HepG2 (cell line): ENCODE measurements around the gene PLD4. TPM values are rescaled to one million over a fixed set of nuclear protein-coding genes. Genes with fewer than 3 reads are reported as not detected.

Experiments used
- ATAC-seq: fragments of 200-7000 bp; cut with Tn5 transposase; 3 replicates; pipeline ENCODE4 v1.9.1; 2020; ENCODE audit warnings: mild to moderate bottlenecking, moderate library complexity
- BruUV-seq: library from RNA; stranded (reverse); fragments of 400-500 nt; replicated peaks from 2 replicates; lab custom pipeline; 2021; lab: Mats Ljungman, UMichigan
- CTCF ChIA-PET: fragments of 300-600 bp; formaldehyde crosslinking; extraction: SDS; loops from one replicate; lab custom pipeline; 2021; ENCODE audit warnings: low total read pairs, inconsistent platforms, low intra/inter-chr PET ratio; lab: Yijun Ruan, JAX
- POLR2A ChIA-PET: fragments of 350-600 bp; sonication (Branson Sonifier 250); formaldehyde crosslinking; loops from one replicate; lab custom pipeline; 2020; ENCODE audit warnings: antibody characterized with exemption, inconsistent platforms; lab: Yijun Ruan, JAX
- DNase-seq: peaks from one replicate; pipeline ENCODE4 v3.0.0-alpha.2; 2015; ENCODE audit warnings: low spot score
- FAIRE-seq: peaks from 3 replicates; lab custom pipeline; 2011; peaks lifted over from hg19 to GRCh38; lab: Jason Lieb, UNC
- H2AFZ ChIP-seq: one replicate; pipeline ENCODE4 v1.6.1; 2011; ENCODE audit warnings: low read length, inconsistent platforms
- H3K27ac ChIP-seq: fragments of 300-600 bp; 3 replicates; pipeline ENCODE4 v1.8.0; 2011; ENCODE audit warnings: mixed run types, mild to moderate bottlenecking, mixed read lengths, low read length, inconsistent platforms; ENCODE audit not compliant: insufficient read depth; ENCODE audit errors: extremely low read length
- H3K27me3 ChIP-seq, 2 experiments: fragments of 200-600 bp in 1 of 2; 2 replicates in 1 of 2; 3 replicates in 1 of 2; pipeline versions ENCODE4 v1.6.0 to v1.8.0; 2011; ENCODE audit warnings: low read length in 2 of 2, mild to moderate bottlenecking in 2 of 2, moderate library complexity in 2 of 2, inconsistent platforms in 1 of 2; ENCODE audit not compliant: insufficient read depth in 2 of 2, control insufficient read depth in 1 of 2
- H3K36me3 ChIP-seq, 2 experiments: fragments of 200-600 bp in 1 of 2; replicated peaks in 1 of 2; 2 replicates in 1 of 2; 3 replicates in 1 of 2; pipeline versions ENCODE4 v1.5.1 to v1.8.0; 2011; ENCODE audit warnings: low read length in 2 of 2, inconsistent platforms in 1 of 2; ENCODE audit not compliant: insufficient read depth in 2 of 2, control insufficient read depth in 1 of 2
- H3K4me1 ChIP-seq: 2 replicates; pipeline ENCODE4 v1.5.1; 2012; ENCODE audit warnings: low read length, inconsistent platforms; ENCODE audit not compliant: insufficient read depth
- H3K4me2 ChIP-seq: 2 replicates; pipeline ENCODE4 v1.6.0; 2011; ENCODE audit warnings: low read depth, low read length, inconsistent platforms
- H3K4me3 ChIP-seq, 3 experiments: fragments of 200-600 bp in 1 of 3; sonication (generic), shearing (Covaris generic) in 1 of 3; replicated peaks in 1 of 3; 2 replicates each; pipeline ENCODE4 v1.5.1; 2011 to 2016; ENCODE audit warnings: low read length in 3 of 3, inconsistent platforms in 2 of 3, low read depth in 2 of 3, mild to moderate bottlenecking in 2 of 3, control low read depth in 1 of 3, mixed read lengths in 1 of 3; ENCODE audit not compliant: insufficient read depth in 1 of 3
- H3K79me2 ChIP-seq: one replicate; pipeline ENCODE4 v1.6.1; 2011; ENCODE audit warnings: low read length, inconsistent platforms; ENCODE audit not compliant: insufficient read depth
- H3K9ac ChIP-seq: 2 replicates; pipeline ENCODE4 v1.6.0; 2011; ENCODE audit warnings: mild to moderate bottlenecking, low read depth, low read length, inconsistent platforms; ENCODE audit not compliant: insufficient read depth
- H3K9me3 ChIP-seq: 2 replicates; pipeline ENCODE4 v1.5.1; 2012; ENCODE audit warnings: mild to moderate bottlenecking, low read length
- H4K20me1 ChIP-seq: 2 replicates; pipeline ENCODE4 v1.6.0; 2011; ENCODE audit warnings: inconsistent platforms, mild to moderate bottlenecking, low read length, moderate library complexity; ENCODE audit not compliant: insufficient read depth
- ARNT ChIP-seq: fragments of 450-650 bp; IDR thresholded peaks from 2 replicates; pipeline ENCODE4 v1.6.1; 2017
- GMEB1 ChIP-seq: sonication (generic); formaldehyde crosslinking; IDR thresholded peaks from 2 replicates; pipeline ENCODE4 v1.5.1; 2020; ENCODE audit warnings: missing genetic modification reagents, mild to moderate bottlenecking, borderline replicate concordance
- HNF1B ChIP-seq: sonication (generic); formaldehyde crosslinking; IDR thresholded peaks from 2 replicates; pipeline ENCODE4 v1.5.1; 2020; ENCODE audit warnings: mild to moderate bottlenecking, moderate library complexity, missing genetic modification reagents
- POLR2AphosphoS2 ChIP-seq: IDR thresholded peaks from 2 replicates; pipeline ENCODE4 v1.6.1; 2011; ENCODE audit warnings: low read depth, low read length, improper control_type of control experiment
- REL ChIP-seq: sonication (generic); formaldehyde crosslinking; conservative IDR thresholded peaks from 2 replicates; pipeline ENCODE4 v1.8.0; 2022; ENCODE audit warnings: mild to moderate bottlenecking, missing genetic modification reagents, moderate library complexity
- ZFP37 ChIP-seq: sonication (generic); formaldehyde crosslinking; IDR thresholded peaks from 2 replicates; pipeline ENCODE4 v1.4.0; 2020; ENCODE audit warnings: missing genetic modification reagents, borderline replicate concordance
- ZNF362 ChIP-seq: sonication (generic); formaldehyde crosslinking; IDR thresholded peaks from 2 replicates; pipeline ENCODE4 v1.4.0; 2020; ENCODE audit warnings: missing genetic modification reagents, mild to moderate bottlenecking, borderline replicate concordance
- ZNF687 ChIP-seq: sonication (generic); formaldehyde crosslinking; IDR thresholded peaks from 2 replicates; pipeline ENCODE4 v1.5.1; 2020; ENCODE audit warnings: mild to moderate bottlenecking, missing genetic modification reagents, moderate library complexity
- WGBS: methylation state at CpG from one replicate; pipeline ENCODE4 v1.1.6; 2017; ENCODE audit warnings: low lambda C conversion rate; 5-methylcytosine and 5-hydroxymethylcytosine counted together
- in situ Hi-C: cut with HindIII; loops from 2 replicates; pipeline ENCODE4 v1.10.0; 2017; ENCODE audit warnings: low pct_unique_long_range_greater_than_20kb; ENCODE audit not compliant: extremely low pct_ligation_motif_present
- intact Hi-C: fragments of 100-400 bp; cut with micrococcal nuclease; formaldehyde crosslinking; loops from one replicate; pipeline ENCODE4 v1.10.0; 2022; ENCODE audit not compliant: unreplicated experiment
- polyA plus RNA-seq, 8 experiments: library from polyadenylated mRNA; depleted of rRNA in 3 of 8; stranded (reverse) in 7 of 8; unstranded in 1 of 8; fragments of >200 nt; fragmentation: Illumina TruSeq in 4 of 8; extraction: Trizol in 4 of 8; gene quantifications; 2 replicates each; pipeline versions ENCODE4 v1.2.1 to v1.2.3, GENCODE V29; 2011 to 2016; ENCODE audit warnings: low read depth in 4 of 8, missing spikeins in 1 of 8, mixed read lengths in 1 of 8; ENCODE audit not compliant: insufficient read depth in 1 of 8
- total RNA-seq, 5 experiments: library from RNA; depleted of rRNA; stranded (reverse); fragments of >200 nt; fragmentation: Illumina TruSeq; extraction: Trizol; gene quantifications; 2 replicates each; pipeline ENCODE4 v1.2.3, GENCODE V29; 2016; ENCODE audit warnings: low read depth in 1 of 5

PLD4 gene
- total and polyA plus RNA-seq, 2 of the 13 experiments (the other 11 are each of a cell fraction or from before 2014, with no cell fraction given) = not detected

- ChIA-PET CTCF (no interaction called here), POLR2A (no interaction called here)
- Histone ChIP-seq H4K20me1 (no peaks in the 10 kb centered on the region), H3K36me3 (no peaks in the 10 kb centered on the region), H2AFZ (no peak overlapping the region), H3K9ac (no peak overlapping the region), H3K27me3 (peaks cover 15 to 62% of the 10 kb centered on the region in 2 experiments; a peak in 4 of 5 replicates), H3K4me1 (peaks cover 55% of the 10 kb centered on the region), H3K4me3 (no peak overlapping the region), H3K79me2 (no peaks in the 10 kb centered on the region), H3K9me3 (no peaks in the 10 kb centered on the region), H3K27ac (no peak overlapping the region), H3K4me2 (no peak overlapping the region)
- no TSS peak for BruUV-seq
- 50% methylated on average over 2 of the region's 10 CpGs for WGBS
- FAIRE-seq (no peak), ATAC-seq (no peak), DNase-seq (no peak)
- intact Hi-C loops (no loop called here), in situ Hi-C loops (no loop called here)
- no peak for TF ChIP-seq ARNT
- TF ChIP-seq POLR2AphosphoS2 = no peak
- TF ChIP-seq ZFP37 = no peak
- TF ChIP-seq GMEB1 (CRISPR knock-in tag) = no peak
- TF ChIP-seq ZNF362 = no peak
- TF ChIP-seq HNF1B (CRISPR knock-in tag) = no peak
- no peak for TF ChIP-seq ZNF687 (CRISPR knock-in tag)
- TF ChIP-seq REL (CRISPR knock-in tag) = no peak
Observed at GRCh38 chr14:104982548-104983230, 58.0 kb downstream of the PLD4 start.
